ENCODE data around the gene NAV3. TPM values are rescaled to one million over a fixed set of nuclear protein-coding genes. Genes with fewer than 3 reads are reported as not detected.
A peak's percentile ranks its signal among the peaks of the same experiment; 100 is the strongest.

NAV3 gene
- total and polyA plus RNA-seq, 2 of the 4 experiments (the other 2 are of a cell fraction) = 25.5 to 106 TPM

- intact Hi-C loops (cut with micrococcal nuclease) = loop anchor here (10.0 kb wide), 1 partner anchor 883 kb away; the partner anchor contains the start of gene E2F7
- H3K27me3 ChIP-seq (ENCODE audit: control insufficient read depth, insufficient read depth, low read length) = no peaks in the 10 kb centered on the region
- H3K4me1 ChIP-seq (ENCODE audit: control insufficient read depth, insufficient read depth, low read length) = peaks cover 5% of the 10 kb centered on the region; the same call in 1 of the 2 replicates
- TF ChIP-seq SMC3 (IDR thresholded peaks at IDR 0.05; ENCODE audit: low read depth, low read length) = no peak
- no peak for TF ChIP-seq MAFK (IDR thresholded peaks at IDR 0.05; ENCODE audit: low read depth, low read length)
- TF ChIP-seq BHLHE40 (IDR thresholded peaks at IDR 0.05; ENCODE audit: low read depth, low read length) = no peak
- TF ChIP-seq FOS (IDR thresholded peaks at IDR 0.05; ENCODE audit: low read depth, low read length) = no peak
- no peak for TF ChIP-seq CHD1 (IDR thresholded peaks at IDR 0.05; ENCODE audit: low read depth, low read length)
- no peak for TF ChIP-seq RFX5 (IDR thresholded peaks at IDR 0.05; ENCODE audit: low read depth, low read length)
- TF ChIP-seq NFE2L2 (IDR thresholded peaks at IDR 0.05; ENCODE audit: low read depth, low read length) = no peak
- TF ChIP-seq, protein P1, sequence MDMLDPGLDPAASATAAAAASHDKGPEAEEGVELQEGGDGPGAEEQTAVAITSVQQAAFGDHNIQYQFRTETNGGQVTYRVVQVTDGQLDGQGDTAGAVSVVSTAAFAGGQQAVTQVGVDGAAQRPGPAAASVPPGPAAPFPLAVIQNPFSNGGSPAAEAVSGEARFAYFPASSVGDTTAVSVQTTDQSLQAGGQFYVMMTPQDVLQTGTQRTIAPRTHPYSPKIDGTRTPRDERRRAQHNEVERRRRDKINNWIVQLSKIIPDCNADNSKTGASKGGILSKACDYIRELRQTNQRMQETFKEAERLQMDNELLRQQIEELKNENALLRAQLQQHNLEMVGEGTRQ (IDR thresholded peaks at IDR 0.05; ENCODE audit: low read depth, low read length) = no peak
- no peak for TF ChIP-seq CTCF (conservative IDR thresholded peaks at IDR 0.05; ENCODE audit: low read depth, low read length)
- TF ChIP-seq MXI1 (IDR thresholded peaks at IDR 0.05; ENCODE audit: borderline replicate concordance, low read depth, low read length) = no peak
- no peak for TF ChIP-seq RCOR1 (IDR thresholded peaks at IDR 0.05; ENCODE audit: insufficient replicate concordance, low read length)
- TF ChIP-seq RAD21 (IDR thresholded peaks at IDR 0.05; ENCODE audit: low read length) = no peak
- no peak for TF ChIP-seq MAZ (IDR thresholded peaks at IDR 0.05; ENCODE audit: borderline replicate concordance, low read depth, low read length)
- ChIA-PET CTCF (no interaction called here), POLR2A (ENCODE audit: unreplicated experiment) (no interaction called here)
- H3K36me3 ChIP-seq (ENCODE audit: control insufficient read depth, insufficient read depth, low read length) = peaks cover 1% of the 10 kb centered on the region; the same call in 1 of the 2 replicates
- peak overlapping the region; percentile 89; the same call in 1 of the 2 replicates for H3K4ac ChIP-seq (ENCODE audit: low read depth, low read length)
- H3K56ac ChIP-seq (ENCODE audit: extremely low read depth, insufficient read depth, low read length) = peak overlapping the region; percentile 56; the same call in 1 of the 2 replicates
- no peak overlapping the region for H2AK9ac ChIP-seq (replicated peaks; ENCODE audit: low read depth, low read length, poor library complexity)
- no peak overlapping the region for H2AFZ ChIP-seq (replicated peaks; ENCODE audit: low read length, poor library complexity)
- peak overlapping the region; percentile 85 for H3K27ac ChIP-seq (ENCODE audit: insufficient read depth, low read length)
- H3K14ac ChIP-seq (replicated peaks; ENCODE audit: low read depth, low read length) = peak overlapping the region; percentile 83
- dilution Hi-C loops (cut with HindIII; ENCODE audit: low sequenced_read_pairs, unreplicated experiment) = no loop called here
- no peaks in the 10 kb centered on the region for H3K9me1 ChIP-seq (ENCODE audit: insufficient read depth, low read length)
- peak overlapping the region; percentile 96 for H2BK120ac ChIP-seq (ENCODE audit: low read depth, low read length)
- H4K20me1 ChIP-seq (ENCODE audit: insufficient read depth, low read length) = no peaks in the 10 kb centered on the region
- peak overlapping the region; percentile 55 to 79 for H4K8ac ChIP-seq (ENCODE audit: low read depth in 2 of 2, low read length in 2 of 2)
- peak overlapping the region; percentile 67; the same call in 2 of the 3 replicates for H2BK15ac ChIP-seq (ENCODE audit: low read depth, low read length)
- peaks cover 6 to 33% of the 10 kb centered on the region in 2 experiments; a peak in 3 of 4 replicates for H3K79me1 ChIP-seq (ENCODE audit: low read depth in 1 of 2, low read length in 2 of 2)
- DNase-seq = no peak
- H2AK5ac ChIP-seq (ENCODE audit: low read depth, low read length) = peak overlapping the region; percentile 61; the same call in 1 of the 2 replicates
- peak overlapping the region; percentile 75 for H3K4me2 ChIP-seq (ENCODE audit: low read depth, low read length)
- peak overlapping the region; percentile 94 for H4K5ac ChIP-seq (ENCODE audit: low read depth, low read length)
- BruUV-seq (replicated peaks) = no TSS peak
- no peak overlapping the region; the same call in 1 of the 2 replicates for H3K9ac ChIP-seq (ENCODE audit: low read depth, low read length)
- ATAC-seq (ENCODE audit: low read depth) = no peak
- peak overlapping the region; percentile 62 for H4K91ac ChIP-seq (ENCODE audit: insufficient read depth, low read depth, low read length)
- peak overlapping the region; percentile 98 for H3K18ac ChIP-seq (ENCODE audit: low read depth, low read length)
- H3K4me3 ChIP-seq (ENCODE audit: insufficient read depth, low read depth, low read length) = no peak overlapping the region
- no peaks in the 10 kb centered on the region; the same call in 1 of the 2 replicates for H3K9me3 ChIP-seq (ENCODE audit: control insufficient read depth, insufficient read depth, low read length)
- in situ Hi-C loops (cut with MboI; ENCODE audit: low sequenced_read_pairs) = loop anchor here (25.0 kb wide), 1 partner anchor 885 kb away; the partner anchor contains the start of gene E2F7
- peak overlapping the region; percentile 81; the same call in 1 of the 2 replicates for H3K23ac ChIP-seq (ENCODE audit: low read depth, low read length)
- peak overlapping the region; percentile 97 for H2BK5ac ChIP-seq (ENCODE audit: low read depth, low read length, poor library complexity, severe bottlenecking)
- WGBS, 2 experiments (ENCODE audit: extremely low coverage in 2 of 2, insufficient read length in 1 of 2) = no CpG with 5 or more reads among the region's 1 CpG
- peak overlapping the region; percentile 84 for H2BK20ac ChIP-seq (ENCODE audit: low read depth, low read length)
Measured at GRCh38 chr12:77947746-77948145, 117.1 kb downstream of the NAV3 start.

All from IMR-90 (cell line).